HepG2 (cell line): ENCODE measurements around the gene PCCB. TPM values are rescaled to one million over a fixed set of nuclear protein-coding genes. Genes with fewer than 3 reads are reported as not detected.

Experiments
- BORCS8-MEF2B ChIP-seq: sonication (generic); formaldehyde crosslinking; IDR thresholded peaks from 2 replicates; pipeline ENCODE4 v1.8.0; 2022; ENCODE audit warnings: mild to moderate bottlenecking, missing genetic modification reagents
- CBFB ChIP-seq: sonication (generic); formaldehyde crosslinking; IDR thresholded peaks from 2 replicates; pipeline ENCODE4 v1.4.0; 2020; ENCODE audit warnings: missing genetic modification reagents
- EED ChIP-seq: sonication (generic); formaldehyde crosslinking; IDR thresholded peaks from 2 replicates; pipeline ENCODE4 v1.5.0; 2020; ENCODE audit warnings: mild to moderate bottlenecking, missing genetic modification reagents
- GATAD1 ChIP-seq: IDR thresholded peaks from 2 replicates; pipeline ENCODE4 v1.6.1; 2016; ENCODE audit warnings: missing genetic modification reagents, missing compliant biosample characterization
- POLR2A ChIP-seq, 2 experiments: IDR thresholded peaks; 2 replicates each; pipeline ENCODE4 v1.6.1; 2011; ENCODE audit warnings: low read depth in 2 of 2, low read length in 2 of 2, mild to moderate bottlenecking in 1 of 2, moderate library complexity in 1 of 2; ENCODE audit not compliant: insufficient read depth in 1 of 2
- PRMT3 ChIP-seq: sonication (generic); formaldehyde crosslinking; IDR thresholded peaks from 2 replicates; pipeline ENCODE4 v1.8.1; 2022; ENCODE audit warnings: low read depth, mild to moderate bottlenecking, moderate library complexity, missing genetic modification reagents, borderline replicate concordance
- PRPF4 ChIP-seq: fragments of 200-400 bp; formaldehyde crosslinking; IDR thresholded peaks from 2 replicates; pipeline ENCODE4 v1.6.1; 2016; ENCODE audit warnings: low read length, low read depth; ENCODE audit not compliant: poor library complexity, severe bottlenecking
- TOPORS ChIP-seq: sonication (generic); formaldehyde crosslinking; IDR thresholded peaks from 2 replicates; pipeline ENCODE4 v1.8.0; 2023; ENCODE audit warnings: mild to moderate bottlenecking, missing genetic modification reagents
- ZNF17 ChIP-seq: sonication (generic); formaldehyde crosslinking; IDR thresholded peaks from 2 replicates; pipeline ENCODE4 v1.5.0; 2020; ENCODE audit warnings: mild to moderate bottlenecking, missing genetic modification reagents
- ZNF337 ChIP-seq: sonication (generic); formaldehyde crosslinking; IDR thresholded peaks from 2 replicates; pipeline ENCODE4 v1.5.1; 2020; ENCODE audit warnings: missing genetic modification reagents, low read depth, mild to moderate bottlenecking, borderline replicate concordance
- ZNF33A ChIP-seq: sonication (generic); formaldehyde crosslinking; IDR thresholded peaks from 2 replicates; pipeline ENCODE4 v1.5.1; 2020; ENCODE audit warnings: missing genetic modification reagents, mild to moderate bottlenecking, moderate library complexity, borderline replicate concordance
- ZNF703 ChIP-seq: sonication (generic); formaldehyde crosslinking; IDR thresholded peaks from 2 replicates; pipeline ENCODE4 v1.5.1; 2020; ENCODE audit warnings: missing genetic modification reagents, mild to moderate bottlenecking, moderate library complexity, borderline replicate concordance
- polyA plus RNA-seq, 8 experiments: library from polyadenylated mRNA; depleted of rRNA in 3 of 8; stranded (reverse) in 7 of 8; unstranded in 1 of 8; fragments of >200 nt; fragmentation: Illumina TruSeq in 4 of 8; extraction: Trizol in 4 of 8; gene quantifications; 2 replicates each; pipeline versions ENCODE4 v1.2.1 to v1.2.3, GENCODE V29; 2011 to 2016; ENCODE audit warnings: low read depth in 4 of 8, missing spikeins in 1 of 8, mixed read lengths in 1 of 8; ENCODE audit not compliant: insufficient read depth in 1 of 8
- total RNA-seq, 5 experiments: library from RNA; depleted of rRNA; stranded (reverse); fragments of >200 nt; fragmentation: Illumina TruSeq; extraction: Trizol; gene quantifications; 2 replicates each; pipeline ENCODE4 v1.2.3, GENCODE V29; 2016; ENCODE audit warnings: low read depth in 1 of 5
- TF ChIP-seq, protein P1 (sequence below): sonication (generic); formaldehyde crosslinking; IDR thresholded peaks from 2 replicates; pipeline ENCODE4 v1.4.0; 2020; ENCODE audit warnings: mild to moderate bottlenecking, missing genetic modification reagents
- TF ChIP-seq, protein P2 (sequence below): sonication (generic); formaldehyde crosslinking; IDR thresholded peaks from 2 replicates; pipeline ENCODE4 v1.8.0; 2022; ENCODE audit warnings: missing genetic modification reagents, low read depth, mild to moderate bottlenecking, borderline replicate concordance
- TF ChIP-seq, protein P3 (sequence below): sonication (generic); formaldehyde crosslinking; IDR thresholded peaks from 2 replicates; pipeline ENCODE4 v1.9.0; 2022; ENCODE audit warnings: missing genetic modification reagents, mild to moderate bottlenecking, borderline replicate concordance
- TF ChIP-seq, protein P4 (sequence below): sonication (generic); formaldehyde crosslinking; IDR thresholded peaks from 2 replicates; pipeline ENCODE4 v1.8.1; 2023; ENCODE audit warnings: mild to moderate bottlenecking, missing genetic modification reagents
- TF ChIP-seq, protein P5 (sequence below): sonication (generic); formaldehyde crosslinking; IDR thresholded peaks from 2 replicates; pipeline ENCODE4 v1.4.0; 2020; ENCODE audit warnings: low read depth, missing genetic modification reagents
- TF ChIP-seq, protein P6 (sequence below): sonication (generic); formaldehyde crosslinking; IDR thresholded peaks from 2 replicates; pipeline ENCODE4 v1.8.1; 2023; ENCODE audit warnings: mild to moderate bottlenecking, inconsistent platforms, moderate library complexity, missing genetic modification reagents, borderline replicate concordance

Gene PCCB
- total and polyA plus RNA-seq, 2 of the 13 experiments (the other 11 are each of a cell fraction or from before 2014, with no cell fraction given): 84.1 to 88.7 TPM

DNA sequence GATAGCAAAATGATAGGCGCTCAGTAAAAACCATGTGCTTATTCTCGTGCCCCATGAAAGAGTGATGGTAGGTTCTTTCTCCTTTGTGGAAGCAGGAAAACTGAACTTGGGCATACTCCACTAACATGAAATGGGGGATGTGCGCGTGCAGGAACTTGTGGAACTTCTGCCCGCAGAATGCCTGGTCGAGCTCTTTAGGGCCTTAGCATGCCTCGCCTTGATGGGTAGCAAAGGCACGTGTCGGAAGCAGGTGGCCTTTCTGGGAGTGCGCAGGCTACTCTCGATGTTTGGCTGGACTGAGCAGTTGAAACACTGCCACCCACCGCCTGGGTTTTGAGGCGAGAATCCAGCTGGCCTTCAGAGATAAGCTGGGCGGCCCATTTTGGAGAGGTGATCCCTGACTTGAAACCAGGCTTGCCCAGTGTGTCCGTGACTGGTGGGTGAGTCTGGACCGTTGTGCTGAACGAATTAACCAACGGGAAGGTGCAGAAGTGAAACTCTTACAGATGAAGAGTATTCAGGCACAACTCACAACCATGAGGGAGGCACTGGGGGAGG is 842 bp downstream of the PCCB start (continued):
- TF ChIP-seq, protein P1, sequence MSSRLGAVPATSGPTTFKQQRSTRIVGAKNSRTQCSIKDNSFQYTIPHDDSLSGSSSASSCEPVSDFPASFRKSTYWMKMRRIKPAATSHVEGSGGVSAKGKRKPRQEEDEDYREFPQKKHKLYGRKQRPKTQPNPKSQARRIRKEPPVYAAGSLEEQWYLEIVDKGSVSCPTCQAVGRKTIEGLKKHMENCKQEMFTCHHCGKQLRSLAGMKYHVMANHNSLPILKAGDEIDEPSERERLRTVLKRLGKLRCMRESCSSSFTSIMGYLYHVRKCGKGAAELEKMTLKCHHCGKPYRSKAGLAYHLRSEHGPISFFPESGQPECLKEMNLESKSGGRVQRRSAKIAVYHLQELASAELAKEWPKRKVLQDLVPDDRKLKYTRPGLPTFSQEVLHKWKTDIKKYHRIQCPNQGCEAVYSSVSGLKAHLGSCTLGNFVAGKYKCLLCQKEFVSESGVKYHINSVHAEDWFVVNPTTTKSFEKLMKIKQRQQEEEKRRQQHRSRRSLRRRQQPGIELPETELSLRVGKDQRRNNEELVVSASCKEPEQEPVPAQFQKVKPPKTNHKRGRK (CRISPR knock-in tag): no peak
- TF ChIP-seq GATAD1 (no peak), PRPF4 (no peak), CBFB (CRISPR knock-in tag) (no peak), TOPORS (CRISPR knock-in tag) (no peak; the same call in 1 of the 2 replicates), ZNF17 (CRISPR knock-in tag) (no peak), POLR2A (IDR thresholded peaks at IDR 0.05; ENCODE audit: insufficient read depth in 1 of 2, low read depth in 2 of 2, low read length in 2 of 2) (no peak), EED (CRISPR knock-in tag) (peak; percentile 95; the same call in 1 of the 2 replicates), ZNF33A (no peak), ZNF337 (CRISPR knock-in tag) (no peak; the same call in 1 of the 2 replicates), ZNF703 (CRISPR knock-in tag) (no peak; the same call in 1 of the 2 replicates), PRMT3 (CRISPR knock-in tag) (no peak), BORCS8-MEF2B (CRISPR knock-in tag) (peak; percentile 96)
- TF ChIP-seq, protein P2, sequence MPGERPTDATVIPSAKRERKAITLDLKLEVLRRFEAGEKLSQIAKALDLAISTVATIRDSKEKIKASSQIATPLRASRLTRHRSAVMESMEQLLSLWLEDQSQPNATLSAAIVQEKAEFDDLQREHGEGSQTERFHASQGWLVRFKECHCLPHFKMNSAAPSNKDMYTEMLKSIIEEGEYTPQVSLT (CRISPR knock-in tag): peak; percentile 76; the same call in 1 of the 2 replicates
- TF ChIP-seq, protein P3, sequence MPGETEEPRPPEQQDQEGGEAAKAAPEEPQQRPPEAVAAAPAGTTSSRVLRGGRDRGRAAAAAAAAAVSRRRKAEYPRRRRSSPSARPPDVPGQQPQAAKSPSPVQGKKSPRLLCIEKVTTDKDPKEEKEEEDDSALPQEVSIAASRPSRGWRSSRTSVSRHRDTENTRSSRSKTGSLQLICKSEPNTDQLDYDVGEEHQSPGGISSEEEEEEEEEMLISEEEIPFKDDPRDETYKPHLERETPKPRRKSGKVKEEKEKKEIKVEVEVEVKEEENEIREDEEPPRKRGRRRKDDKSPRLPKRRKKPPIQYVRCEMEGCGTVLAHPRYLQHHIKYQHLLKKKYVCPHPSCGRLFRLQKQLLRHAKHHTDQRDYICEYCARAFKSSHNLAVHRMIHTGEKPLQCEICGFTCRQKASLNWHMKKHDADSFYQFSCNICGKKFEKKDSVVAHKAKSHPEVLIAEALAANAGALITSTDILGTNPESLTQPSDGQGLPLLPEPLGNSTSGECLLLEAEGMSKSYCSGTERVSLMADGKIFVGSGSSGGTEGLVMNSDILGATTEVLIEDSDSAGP (CRISPR knock-in tag): no peak
- TF ChIP-seq, protein P4, sequence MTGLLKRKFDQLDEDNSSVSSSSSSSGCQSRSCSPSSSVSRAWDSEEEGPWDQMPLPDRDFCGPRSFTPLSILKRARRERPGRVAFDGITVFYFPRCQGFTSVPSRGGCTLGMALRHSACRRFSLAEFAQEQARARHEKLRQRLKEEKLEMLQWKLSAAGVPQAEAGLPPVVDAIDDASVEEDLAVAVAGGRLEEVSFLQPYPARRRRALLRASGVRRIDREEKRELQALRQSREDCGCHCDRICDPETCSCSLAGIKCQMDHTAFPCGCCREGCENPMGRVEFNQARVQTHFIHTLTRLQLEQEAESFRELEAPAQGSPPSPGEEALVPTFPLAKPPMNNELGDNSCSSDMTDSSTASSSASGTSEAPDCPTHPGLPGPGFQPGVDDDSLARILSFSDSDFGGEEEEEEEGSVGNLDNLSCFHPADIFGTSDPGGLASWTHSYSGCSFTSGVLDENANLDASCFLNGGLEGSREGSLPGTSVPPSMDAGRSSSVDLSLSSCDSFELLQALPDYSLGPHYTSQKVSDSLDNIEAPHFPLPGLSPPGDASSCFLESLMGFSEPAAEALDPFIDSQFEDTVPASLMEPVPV (CRISPR knock-in tag): peak; percentile 88; the same call in 1 of the 2 replicates
- TF ChIP-seq, protein P5, sequence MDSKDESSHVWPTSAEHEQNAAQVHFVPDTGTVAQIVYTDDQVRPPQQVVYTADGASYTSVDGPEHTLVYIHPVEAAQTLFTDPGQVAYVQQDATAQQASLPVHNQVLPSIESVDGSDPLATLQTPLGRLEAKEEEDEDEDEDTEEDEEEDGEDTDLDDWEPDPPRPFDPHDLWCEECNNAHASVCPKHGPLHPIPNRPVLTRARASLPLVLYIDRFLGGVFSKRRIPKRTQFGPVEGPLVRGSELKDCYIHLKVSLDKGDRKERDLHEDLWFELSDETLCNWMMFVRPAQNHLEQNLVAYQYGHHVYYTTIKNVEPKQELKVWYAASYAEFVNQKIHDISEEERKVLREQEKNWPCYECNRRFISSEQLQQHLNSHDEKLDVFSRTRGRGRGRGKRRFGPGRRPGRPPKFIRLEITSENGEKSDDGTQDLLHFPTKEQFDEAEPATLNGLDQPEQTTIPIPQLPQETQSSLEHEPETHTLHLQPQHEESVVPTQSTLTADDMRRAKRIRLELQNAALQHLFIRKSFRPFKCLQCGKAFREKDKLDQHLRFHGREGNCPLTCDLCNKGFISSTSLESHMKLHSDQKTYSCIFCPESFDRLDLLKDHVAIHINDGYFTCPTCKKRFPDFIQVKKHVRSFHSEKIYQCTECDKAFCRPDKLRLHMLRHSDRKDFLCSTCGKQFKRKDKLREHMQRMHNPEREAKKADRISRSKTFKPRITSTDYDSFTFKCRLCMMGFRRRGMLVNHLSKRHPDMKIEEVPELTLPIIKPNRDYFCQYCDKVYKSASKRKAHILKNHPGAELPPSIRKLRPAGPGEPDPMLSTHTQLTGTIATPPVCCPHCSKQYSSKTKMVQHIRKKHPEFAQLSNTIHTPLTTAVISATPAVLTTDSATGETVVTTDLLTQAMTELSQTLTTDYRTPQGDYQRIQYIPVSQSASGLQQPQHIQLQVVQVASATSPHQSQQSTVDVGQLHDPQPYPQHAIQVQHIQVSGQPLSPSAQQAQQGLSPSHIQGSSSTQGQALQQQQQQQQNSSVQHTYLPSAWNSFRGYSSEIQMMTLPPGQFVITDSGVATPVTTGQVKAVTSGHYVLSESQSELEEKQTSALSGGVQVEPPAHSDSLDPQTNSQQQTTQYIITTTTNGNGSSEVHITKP (CRISPR knock-in tag): peak; percentile 89
- TF ChIP-seq, protein P6, sequence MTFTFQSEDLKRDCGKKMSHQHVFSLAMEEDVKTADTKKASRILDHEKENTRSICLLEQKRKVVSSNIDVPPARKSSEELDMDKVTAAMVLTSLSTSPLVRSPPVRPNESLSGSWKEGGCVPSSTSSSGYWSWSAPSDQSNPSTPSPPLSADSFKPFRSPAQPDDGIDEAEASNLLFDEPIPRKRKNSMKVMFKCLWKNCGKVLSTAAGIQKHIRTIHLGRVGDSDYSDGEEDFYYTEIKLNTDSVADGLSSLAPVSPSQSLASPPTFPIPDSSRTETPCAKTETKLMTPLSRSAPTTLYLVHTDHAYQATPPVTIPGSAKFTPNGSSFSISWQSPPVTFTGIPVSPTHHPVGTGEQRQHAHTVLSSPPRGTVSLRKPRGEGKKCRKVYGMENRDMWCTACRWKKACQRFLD: peak; percentile 93
